ENCODE results near the gene CLC.

GRCh38 chr19:39737351-39737750 is 478 bp downstream of the CLC start:
- no peak for TF ChIP-seq ZFP91 (CRISPR knock-in tag; IDR thresholded peaks at IDR 0.05; ENCODE audit: borderline replicate concordance)
- no peak for TF ChIP-seq GABPA (IDR thresholded peaks at IDR 0.05; ENCODE audit: low read depth, low read length)
- TF ChIP-seq GABPA (CRISPR knock-in tag; IDR thresholded peaks at IDR 0.05; ENCODE audit: low read depth), result no peak
- TF ChIP-seq ZNF430 (CRISPR knock-in tag; IDR thresholded peaks at IDR 0.05), result no peak
- no peak for TF ChIP-seq HOMEZ (CRISPR knock-in tag; IDR thresholded peaks at IDR 0.05; ENCODE audit: low read depth)
- TF ChIP-seq POLR2A (IDR thresholded peaks at IDR 0.05; ENCODE audit: insufficient read depth in 1 of 2, low read depth in 2 of 2, low read length in 2 of 2), result no peak
